Smooth muscle cell of the pulmonary artery (primary cell): ENCODE data around the gene CHODL. TPM values are rescaled to one million over a fixed set of nuclear protein-coding genes. Genes with fewer than 3 reads are reported as not detected.

Experiments
- total RNA-seq: library from RNA; depleted of rRNA; stranded (reverse); fragments of >200 nt; gene quantifications from 2 replicates; pipeline ENCODE4 v1.2.3, GENCODE V29; 2014

CHODL gene
- 0.07 TPM in 1 of 2 replicates, not detected in the other for total RNA-seq

GRCh38 chr21:18244671-18245463 is at the start of gene CHODL:
Gene CHODL (plus strand): TSS chr21:18244833. CDS start chr21:18245224, 391 bp downstream.

Other genes with a start within 250 kb of the CHODL start
- not detected in 2 replicates for gene TMPRSS15, start 159.0 kb downstream of the CHODL start, total RNA-seq